GM21825 (cell line): ENCODE measurements around the gene UST.
"Not testable (repeated sequence)": the region's sequence is repeated elsewhere in the genome, so short reads cannot be mapped to it uniquely, and the experiment has no call there.

ENCODE experiments used
- ATAC-seq: cut with Tn5 transposase; IDR thresholded peaks from one replicate; pipeline ENCODE4 v1.9.1; 2021; ENCODE audit warnings: mild to moderate bottlenecking, moderate library complexity; ENCODE audit not compliant: unreplicated experiment

The UST gene

DNA sequence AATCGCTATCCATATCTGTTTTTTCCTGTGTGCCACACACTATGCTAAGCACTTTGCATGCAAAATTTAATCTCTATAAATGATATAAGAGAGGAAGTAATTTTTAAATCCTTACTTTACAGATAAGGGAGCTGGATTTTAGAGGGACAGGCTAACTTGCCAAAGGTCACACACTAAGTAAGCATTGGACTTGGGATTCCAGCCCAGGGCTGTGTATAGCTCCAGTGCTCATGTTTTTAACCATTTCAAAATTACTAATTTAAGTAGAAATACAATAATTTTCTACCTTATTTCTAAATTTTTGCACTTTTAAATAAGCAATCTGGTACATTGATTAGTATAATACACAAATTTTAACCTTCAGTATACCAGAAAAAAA lies 144.6 kb downstream of the UST start:
- no peak for ATAC-seq

DNA sequence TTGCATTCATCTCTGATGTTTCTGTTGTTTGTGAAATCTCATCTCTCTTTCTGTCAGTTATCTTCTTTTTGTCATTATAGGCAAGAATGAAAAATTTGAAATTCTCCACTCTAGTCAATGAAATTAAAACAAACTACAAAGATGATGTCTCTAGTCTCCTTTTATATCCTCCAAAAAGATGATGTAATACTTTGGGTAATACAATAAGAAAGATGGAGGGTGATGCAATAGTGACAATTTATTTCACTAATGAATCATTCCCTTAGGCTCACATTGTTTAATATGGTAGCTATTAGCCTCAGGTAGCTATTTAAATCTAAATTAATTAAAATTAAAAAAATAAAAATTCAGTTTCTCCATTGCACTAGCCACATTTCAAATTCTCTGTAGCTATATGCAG lies 145.4 kb downstream of the UST start:
- no peak for ATAC-seq

DNA sequence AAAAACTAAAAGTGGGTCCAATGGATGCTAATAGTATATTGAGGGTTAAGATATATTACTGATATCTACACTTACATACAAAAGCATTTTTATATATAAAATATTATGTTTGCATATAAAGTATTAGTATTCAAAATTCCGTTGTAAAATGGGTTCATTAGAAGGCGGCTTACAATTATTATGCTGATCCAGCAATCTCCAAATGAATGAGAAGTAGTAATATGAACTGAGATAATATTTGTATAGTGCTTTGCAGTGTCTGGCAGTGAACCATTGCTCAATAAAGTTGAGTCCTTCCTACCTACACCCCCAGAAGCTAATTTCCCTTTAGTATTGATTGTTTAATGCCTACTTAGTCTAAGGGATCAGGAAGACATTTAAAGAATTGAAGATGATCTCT lies 146.2 kb downstream of the UST start:
- ATAC-seq: no peak

DNA sequence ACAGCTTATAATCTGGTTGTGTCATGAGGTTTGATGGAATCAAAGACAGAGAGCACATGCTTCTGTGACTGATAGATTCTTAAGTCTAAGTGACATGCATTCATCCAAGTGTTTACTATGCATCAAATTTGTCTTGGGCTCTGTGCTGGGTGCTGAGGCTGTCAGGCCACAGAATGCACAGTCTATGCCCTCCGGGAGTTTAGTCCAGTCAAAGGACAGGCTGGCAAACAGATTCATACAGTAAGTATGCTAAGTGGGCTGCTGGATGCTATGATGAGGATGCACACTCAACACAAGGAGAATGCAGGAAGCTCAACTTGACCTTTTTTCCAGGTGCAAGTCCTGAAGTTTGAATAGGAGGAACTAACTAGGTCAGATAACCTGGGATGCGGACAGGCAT lies 146.7 kb downstream of the UST start:
- ATAC-seq: no peak

DNA sequence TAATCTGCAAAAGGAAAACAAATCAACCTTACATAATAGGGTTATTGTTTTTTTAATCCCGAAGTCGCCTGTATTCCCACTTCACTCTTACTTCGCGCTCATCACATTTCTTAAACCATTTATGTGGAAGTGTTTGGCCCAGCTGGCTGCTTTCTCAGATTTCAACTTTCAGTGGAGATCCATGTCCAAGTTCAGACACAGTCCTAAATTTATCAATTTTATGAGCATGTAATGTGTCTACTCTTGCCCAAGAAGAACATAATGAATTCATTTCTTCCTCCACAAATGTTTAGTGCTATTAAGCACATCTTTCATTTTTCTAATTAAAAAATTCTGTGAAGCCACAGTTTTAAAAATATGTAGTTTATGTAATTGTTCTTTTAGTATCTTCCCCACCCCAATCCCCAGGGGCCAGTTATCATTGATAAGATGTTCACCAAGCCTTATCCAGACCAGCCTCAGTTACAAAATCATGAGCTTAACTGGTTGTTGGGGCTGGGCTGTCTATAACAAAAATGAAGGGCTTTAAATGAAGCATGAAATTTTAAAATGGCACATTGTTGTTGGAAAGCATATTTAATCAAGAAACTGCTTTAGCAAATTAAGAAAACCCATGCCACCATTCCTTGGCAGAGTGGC lies 151.7 kb downstream of the UST start:
- no peak for ATAC-seq

DNA sequence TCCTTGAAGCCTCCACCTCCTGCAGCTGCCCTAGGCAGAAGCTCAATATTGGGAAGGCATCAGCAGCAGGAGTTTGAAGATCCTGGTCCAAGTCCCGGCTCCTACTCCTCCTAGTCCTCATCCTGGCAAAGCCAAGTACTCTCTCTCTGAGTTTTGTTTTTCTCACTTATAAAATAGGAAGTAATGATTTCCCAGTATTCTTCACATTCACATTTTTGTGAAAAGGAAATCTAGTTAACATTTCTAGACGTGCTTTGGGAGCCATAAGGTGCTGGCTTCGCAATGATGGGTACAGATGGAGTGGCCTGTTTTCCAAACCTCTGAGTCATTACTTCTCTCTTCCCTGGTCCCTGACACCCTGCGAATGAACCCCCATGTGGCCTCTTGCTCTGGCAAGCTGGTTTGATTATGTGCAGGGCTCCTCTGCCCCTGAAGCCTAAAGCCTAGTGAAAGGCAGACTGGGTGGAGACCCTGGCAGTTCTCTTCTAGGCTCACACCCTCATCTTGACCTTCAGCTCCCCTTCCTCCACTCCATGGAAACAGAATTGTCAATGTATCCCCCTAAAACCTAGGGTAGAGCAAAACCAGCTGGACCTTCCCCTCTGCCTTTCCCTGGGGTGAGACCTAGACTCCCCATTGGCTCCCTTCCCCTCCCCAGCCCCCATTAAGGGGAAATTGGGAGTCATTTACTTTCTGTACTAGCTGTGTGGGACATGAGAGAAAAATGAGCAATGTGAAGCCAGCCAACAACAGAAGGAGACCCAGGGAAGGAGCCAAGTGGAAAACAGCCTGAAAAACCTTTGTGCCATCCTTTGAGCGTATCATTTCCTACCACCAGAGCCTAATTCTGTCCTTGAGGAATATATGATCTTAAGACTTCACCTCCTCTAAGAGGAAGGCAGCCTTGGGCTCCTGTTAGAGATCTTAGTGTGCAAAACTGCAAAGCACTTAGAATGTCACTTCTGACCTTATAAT lies 158.4 kb downstream of the UST start:
- no peak for ATAC-seq

DNA sequence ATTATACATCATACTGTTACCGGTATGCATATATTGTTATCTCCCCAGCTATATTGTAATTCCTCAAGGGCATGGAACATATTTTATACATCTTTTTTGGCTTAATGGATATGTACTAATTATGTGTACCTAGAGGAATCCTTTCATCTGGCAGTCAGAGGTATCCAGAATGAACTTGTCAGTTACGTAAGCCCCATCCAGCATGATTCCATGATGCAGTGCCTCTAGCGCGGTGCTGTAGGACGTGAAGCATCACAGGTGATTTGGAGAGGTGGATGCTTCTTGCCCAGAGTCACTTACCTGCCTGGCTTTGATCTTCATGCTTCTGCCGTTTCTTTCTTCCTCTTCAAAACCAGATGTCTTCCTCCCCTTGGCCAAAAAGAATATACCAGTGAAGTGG lies 159.1 kb downstream of the UST start:
- no peak for ATAC-seq

DNA sequence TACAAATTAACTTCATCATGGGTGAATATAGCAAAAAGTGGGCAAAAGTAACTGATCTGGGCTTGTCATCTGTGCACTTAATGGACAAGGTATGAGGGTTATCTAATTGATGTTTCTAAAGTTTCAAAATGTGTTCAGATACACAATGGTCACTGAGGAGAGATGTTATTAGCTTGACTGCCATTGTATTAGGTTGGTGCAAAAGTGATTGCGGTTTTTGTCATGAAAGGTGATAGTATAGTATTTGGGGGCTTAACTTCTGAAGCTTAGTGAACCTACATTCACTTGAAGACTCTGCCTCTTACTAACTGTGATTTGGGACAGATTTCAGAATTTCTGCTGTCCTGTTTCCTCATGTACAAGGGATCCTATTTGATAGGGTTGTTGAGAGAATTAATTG lies 159.6 kb downstream of the UST start:
- ATAC-seq: no peak

DNA sequence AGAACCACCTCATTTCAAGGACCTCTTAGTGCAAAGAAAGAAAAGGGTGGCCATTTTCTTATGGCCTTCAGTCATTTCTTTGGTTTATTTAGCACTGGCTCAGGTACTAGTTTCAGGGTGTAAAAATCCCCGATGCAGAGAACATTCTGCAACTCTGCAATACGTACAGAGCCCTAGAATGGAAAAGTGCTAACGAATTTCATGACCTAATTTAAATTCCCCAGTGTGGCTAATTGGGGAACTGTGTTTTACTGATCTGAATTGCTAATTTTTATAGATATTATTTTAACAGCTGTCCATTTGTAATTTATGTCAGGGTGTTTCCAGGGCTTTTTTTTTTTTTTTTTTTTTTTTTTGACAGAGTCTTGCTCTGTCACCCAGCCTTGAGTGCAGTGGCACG lies 160.7 kb downstream of the UST start:
- ATAC-seq: no peak

DNA sequence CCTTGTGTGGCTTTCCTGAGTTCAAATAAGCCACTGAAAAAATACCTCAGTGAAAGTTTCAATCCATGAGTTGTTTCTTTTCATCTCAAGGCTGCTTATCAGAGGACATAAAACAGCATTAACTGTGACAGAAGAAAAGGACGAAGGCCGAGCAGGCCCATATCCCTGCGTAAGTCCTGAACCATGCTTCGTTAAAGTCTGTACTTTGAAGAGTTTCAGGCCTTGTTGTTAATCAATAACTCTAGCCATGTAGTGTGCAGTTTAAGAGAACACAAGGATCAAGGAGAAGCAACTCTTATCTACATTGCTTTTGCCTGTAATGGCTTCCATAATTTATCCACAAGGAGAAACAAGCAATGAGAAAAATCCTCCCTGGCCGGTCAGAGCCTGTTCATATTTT lies 165.4 kb downstream of the UST start:
- no peak for ATAC-seq

DNA sequence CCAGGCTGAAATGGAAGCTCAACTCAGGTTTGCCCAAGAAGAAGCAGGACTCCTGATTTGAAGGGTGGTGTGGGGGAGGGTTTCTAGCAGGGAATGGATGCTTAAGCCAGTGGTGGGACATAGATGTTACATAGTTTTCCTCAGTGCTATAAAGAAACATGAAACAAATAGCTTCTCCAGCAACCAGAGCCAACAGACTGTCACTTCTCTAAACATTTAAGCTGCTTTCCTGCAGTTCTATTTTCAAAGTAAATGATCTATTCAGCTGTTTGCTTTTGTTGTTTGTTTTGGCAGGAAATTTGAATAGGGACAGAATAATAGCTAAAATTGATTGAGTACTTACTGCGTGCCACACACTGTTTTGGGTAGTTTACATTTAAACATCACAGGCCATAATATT lies 169.0 kb downstream of the UST start:
- no peak for ATAC-seq

DNA sequence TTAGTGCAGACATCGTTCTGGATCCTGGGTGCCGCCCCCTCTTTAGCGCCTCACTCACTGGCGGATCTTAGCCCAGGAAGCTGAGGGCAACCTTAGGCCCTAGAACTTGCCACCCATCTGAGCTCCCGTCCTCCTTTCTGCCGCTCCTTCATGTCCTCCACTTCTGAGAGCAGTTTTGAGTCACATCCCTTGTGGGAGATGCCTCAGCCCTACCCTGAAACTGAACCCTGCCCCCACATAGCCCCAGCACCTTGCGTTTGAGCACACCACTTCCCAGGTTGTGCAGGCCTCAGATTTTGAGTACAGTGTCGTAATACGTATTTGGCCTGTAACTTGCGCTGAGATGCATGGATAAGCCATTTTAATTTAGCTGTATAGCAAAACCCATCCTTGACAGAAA lies 169.7 kb downstream of the UST start:
- ATAC-seq: not testable (repeated sequence)

DNA sequence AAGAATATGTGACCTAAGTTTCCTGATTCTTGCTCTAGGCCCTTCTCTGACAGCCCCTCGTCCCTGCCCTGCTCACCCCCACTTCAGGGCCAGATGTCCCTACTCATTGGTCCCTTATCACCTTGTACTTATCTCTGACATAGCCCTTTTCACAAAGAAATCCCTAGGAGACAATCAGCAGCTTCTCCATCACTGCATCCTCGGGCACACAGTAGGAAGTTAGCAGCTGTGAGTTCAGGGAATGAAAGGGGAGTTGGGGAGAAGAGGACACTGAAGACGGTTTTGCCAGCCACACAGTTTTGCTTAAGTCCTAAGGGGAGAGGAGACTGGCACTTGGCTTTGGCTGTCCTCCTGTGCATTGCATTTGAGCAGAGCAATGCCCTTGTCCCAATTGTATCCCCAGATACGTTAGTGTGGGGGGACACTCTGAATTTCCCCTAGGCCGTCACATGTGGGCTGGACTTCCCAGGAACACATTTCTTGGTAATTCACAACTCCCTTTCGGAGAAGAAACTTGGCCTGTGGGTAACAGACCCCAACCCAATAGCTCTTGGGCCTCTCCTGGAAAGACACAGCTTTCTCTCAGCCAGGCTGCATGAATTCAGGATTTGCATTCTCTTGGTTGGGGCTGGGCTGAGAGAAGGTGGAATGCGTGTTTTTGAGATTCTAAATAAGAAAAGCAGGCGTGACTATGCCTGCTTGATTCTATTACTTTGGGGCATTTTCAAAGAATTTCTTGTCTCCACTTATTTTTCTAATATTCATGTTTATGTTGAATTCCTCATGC lies 177.6 kb downstream of the UST start:
- no peak for ATAC-seq

DNA sequence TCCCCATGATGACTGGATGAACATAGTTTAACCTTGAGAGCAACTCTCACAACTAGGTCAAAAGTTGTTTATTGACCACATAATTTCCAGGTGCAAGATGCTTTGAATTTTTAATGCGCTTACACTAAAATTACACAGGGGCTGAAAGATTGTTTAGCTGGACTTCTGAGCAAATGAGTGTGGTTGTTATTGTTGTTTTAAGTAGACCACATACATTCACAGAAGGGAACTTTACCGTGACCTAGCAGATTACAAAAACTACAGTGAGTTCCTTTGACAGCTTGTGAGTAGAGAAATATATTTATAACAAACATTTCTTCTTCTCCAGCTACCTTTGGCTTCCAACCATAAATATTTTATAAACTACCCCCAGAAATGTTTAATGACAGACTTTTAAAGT lies 178.9 kb downstream of the UST start:
- ATAC-seq: no peak

DNA sequence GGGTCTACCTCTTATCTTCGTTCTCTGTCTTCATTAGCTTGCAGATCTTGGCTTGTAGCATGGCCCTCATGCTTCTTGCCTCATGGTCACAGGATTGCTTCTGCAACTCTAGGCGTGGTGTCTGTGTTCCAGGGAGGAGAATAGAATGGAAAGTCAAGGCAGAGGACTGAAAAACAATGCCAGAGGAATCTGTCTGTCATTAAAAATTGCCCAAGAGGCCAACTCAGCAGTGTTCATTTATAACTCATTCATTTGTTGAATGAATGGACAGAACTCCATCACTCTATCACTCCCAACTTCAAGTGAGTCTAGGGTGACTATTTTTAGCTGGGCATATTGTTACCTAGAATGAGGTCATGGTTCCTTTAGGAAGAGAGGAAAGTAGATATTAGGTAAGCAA lies 179.6 kb downstream of the UST start:
- ATAC-seq: no peak

DNA sequence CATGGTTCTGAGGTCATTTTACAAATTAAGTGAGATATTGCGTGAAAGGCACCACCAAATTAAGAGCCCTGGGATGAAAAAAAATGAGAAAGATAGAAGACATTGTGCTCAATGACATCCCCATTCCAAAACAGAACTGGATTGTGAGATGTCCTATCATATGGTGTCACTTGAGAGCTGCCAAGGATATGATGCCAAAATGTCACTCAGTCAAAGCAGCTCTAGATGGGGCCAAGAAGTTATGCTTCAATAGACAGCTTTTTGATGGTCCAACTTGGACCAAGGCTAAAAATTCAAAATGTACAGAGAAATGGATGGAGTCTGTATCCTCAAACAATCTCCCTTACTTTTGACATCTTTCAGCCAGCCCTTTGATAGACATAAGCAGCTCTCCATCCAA lies 180.8 kb downstream of the UST start:
- ATAC-seq: no peak

DNA sequence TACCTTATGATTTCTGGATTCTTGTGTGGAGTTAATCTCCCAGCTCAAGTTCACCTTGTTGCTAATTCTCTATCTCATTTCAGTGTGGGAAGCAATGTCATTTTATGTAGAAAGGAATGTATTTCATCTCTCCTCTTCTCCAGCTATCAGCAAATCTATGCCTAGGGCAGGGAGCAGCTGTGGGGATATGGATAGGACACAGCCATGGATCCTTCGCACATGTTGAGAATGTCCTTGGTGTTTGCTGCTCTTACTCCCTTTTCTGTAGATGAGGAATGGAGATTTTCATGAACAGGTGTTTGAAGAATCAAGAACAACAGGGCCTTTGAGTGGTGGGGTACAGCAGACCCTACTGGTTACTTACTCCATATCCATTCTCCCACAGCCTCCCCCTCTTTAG lies 182.0 kb downstream of the UST start:
- no peak for ATAC-seq

DNA sequence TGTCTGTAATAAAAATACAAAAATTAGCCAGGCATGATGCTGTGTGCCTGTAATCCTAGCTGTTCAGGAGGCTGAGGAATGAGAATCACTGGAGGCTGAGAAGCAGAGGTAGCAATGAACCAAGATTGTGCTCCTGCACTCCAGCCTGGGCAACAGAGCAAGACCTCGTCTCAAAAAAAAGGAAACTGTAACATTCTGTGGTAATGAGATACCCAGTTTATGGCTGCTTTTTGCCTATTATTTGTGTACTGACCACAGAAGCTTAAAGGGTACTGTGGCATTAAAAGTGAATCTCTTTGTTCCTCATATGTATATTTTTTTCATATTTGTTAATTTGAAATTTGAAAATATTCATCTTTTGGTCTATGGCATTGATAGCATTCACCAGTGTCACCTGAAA lies 185.4 kb downstream of the UST start:
- ATAC-seq: no peak

DNA sequence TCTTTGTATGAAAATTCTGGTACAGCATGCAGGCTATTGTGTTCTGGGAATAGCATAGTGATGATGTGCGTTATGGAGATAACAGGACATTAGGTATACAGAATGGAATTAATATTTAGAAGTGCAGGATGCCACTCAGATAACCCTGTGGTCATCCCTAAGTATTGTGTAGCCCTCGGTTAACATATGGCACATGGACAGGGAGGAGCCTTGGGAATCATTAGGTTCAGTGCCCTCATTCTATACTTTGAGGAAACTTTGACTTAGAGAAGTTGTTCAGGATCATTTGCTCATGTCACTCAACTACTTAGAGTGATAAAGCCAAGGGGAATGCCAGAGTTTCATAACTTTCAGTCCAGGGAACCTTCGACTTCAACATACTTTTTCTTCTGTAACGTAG lies 185.9 kb downstream of the UST start:
- ATAC-seq: no peak

DNA sequence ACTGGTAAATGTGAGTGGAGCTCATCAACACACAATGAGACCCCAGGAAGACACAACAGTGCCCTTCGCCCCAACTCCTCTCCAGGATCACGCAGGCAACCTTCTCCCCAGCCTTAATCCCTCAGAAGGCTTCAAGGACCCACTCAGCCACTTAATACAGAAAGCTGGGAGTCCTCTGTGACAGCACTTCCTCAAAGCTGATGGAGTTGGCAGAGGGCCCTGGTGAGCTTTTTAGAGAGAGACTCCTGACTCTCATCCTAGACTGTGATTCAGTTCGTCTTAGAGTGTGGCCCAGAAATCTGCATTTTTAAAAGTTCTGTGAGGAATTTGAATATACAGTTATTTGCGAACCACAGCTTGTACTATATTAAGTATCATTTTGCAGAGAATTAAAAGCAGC lies 187.7 kb downstream of the UST start:
- ATAC-seq: no peak

DNA sequence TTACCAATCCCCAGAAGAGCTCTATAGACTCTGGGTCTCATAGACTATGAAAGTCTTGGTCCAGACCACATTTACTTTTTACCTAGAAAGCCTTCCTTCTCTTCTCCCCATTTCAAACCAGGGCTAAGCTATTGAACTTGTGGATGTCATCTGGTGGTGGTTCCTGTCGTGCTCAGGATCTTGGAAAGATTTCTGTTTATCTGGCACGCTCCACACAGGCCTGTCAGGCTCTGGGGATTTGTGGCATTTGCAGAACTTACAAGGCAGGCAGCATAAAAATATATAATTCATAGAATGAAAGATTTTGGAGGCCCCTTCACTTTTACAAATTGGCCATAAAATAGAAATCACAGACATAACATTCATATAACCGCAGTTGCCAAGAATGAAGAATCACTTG lies 188.1 kb downstream of the UST start:
- no peak for ATAC-seq
